HG03097 (cell line): ENCODE results near the gene SCN2A.
"Not testable (repeated sequence)": the region's sequence is repeated elsewhere in the genome, so short reads cannot be mapped to it uniquely, and the experiment has no call there.

ENCODE experiments used
- ATAC-seq: cut with Tn5 transposase; IDR thresholded peaks from one replicate; pipeline ENCODE4 v1.9.1; 2021; ENCODE audit not compliant: unreplicated experiment, low FRiP score

Gene SCN2A

GRCh38 chr2:165251366-165251765, 12.2 kb downstream of the SCN2A start:
- no peak for ATAC-seq

GRCh38 chr2:165253178-165253577, 14.0 kb downstream of the SCN2A start:
- ATAC-seq: no peak

- ATAC-seq: no peak
These were observed 17.4 kb downstream of the SCN2A start for GRCh38 chr2:165256618-165257017.

GRCh38 chr2:165260347-165260746, 21.1 kb downstream of the SCN2A start:
- ATAC-seq: not testable (repeated sequence)

GRCh38 chr2:165268754-165269153, 29.5 kb downstream of the SCN2A start:
- ATAC-seq: no peak

GRCh38 chr2:165273176-165273575, 34.0 kb downstream of the SCN2A start:
- ATAC-seq: no peak

- ATAC-seq: no peak
These were observed 35.5 kb downstream of the SCN2A start for GRCh38 chr2:165274698-165275097.

- ATAC-seq: no peak
These were observed 36.7 kb downstream of the SCN2A start for GRCh38 chr2:165275932-165276331.

GRCh38 chr2:165277295-165277694, 38.1 kb downstream of the SCN2A start:
- no peak for ATAC-seq

GRCh38 chr2:165277860-165278656, 38.8 kb downstream of the SCN2A start:
- no peak for ATAC-seq

GRCh38 chr2:165280356-165280755, 41.1 kb downstream of the SCN2A start:
- no peak for ATAC-seq

- no peak for ATAC-seq
These were observed 42.2 kb downstream of the SCN2A start for GRCh38 chr2:165281387-165281786.

GRCh38 chr2:165283342-165283741, 44.1 kb downstream of the SCN2A start:
- no peak for ATAC-seq

- no peak for ATAC-seq
These were observed 48.0 kb downstream of the SCN2A start for GRCh38 chr2:165287094-165287778.

GRCh38 chr2:165289069-165289468, 49.9 kb downstream of the SCN2A start:
- ATAC-seq: no peak

- peak; percentile 100 for ATAC-seq
These were observed 54.5 kb downstream of the SCN2A start for GRCh38 chr2:165293440-165294420.

GRCh38 chr2:165294912-165295311, 55.7 kb downstream of the SCN2A start:
- ATAC-seq: no peak

- no peak for ATAC-seq
These were observed 56.4 kb downstream of the SCN2A start for GRCh38 chr2:165295643-165296042.

GRCh38 chr2:165305391-165306096, 66.3 kb downstream of the SCN2A start:
- no peak for ATAC-seq

GRCh38 chr2:165307317-165307716, 68.1 kb downstream of the SCN2A start:
- ATAC-seq: no peak
